K562 (cell line): ENCODE measurements around the gene SAT1. TPM values are rescaled to one million over a fixed set of nuclear protein-coding genes. Genes with fewer than 3 reads are reported as not detected.

ENCODE experiments used
- DACH1 ChIP-seq: fragments of 450-650 bp; IDR thresholded peaks from 2 replicates; pipeline ENCODE4 v1.6.1; 2018; ENCODE audit not compliant: partially characterized antibody
- MIER1 ChIP-seq: fragments of 450-650 bp; IDR thresholded peaks from 2 replicates; pipeline ENCODE4 v1.6.1; 2016; ENCODE audit warnings: antibody characterized with exemption, mild to moderate bottlenecking, low read depth
- MYBL2 ChIP-seq, 2 experiments: fragments of 450-650 bp in 1 of 2; sonication (generic) in 1 of 2; formaldehyde crosslinking in 1 of 2; IDR thresholded peaks; 2 replicates each; pipeline versions ENCODE4 v1.6.1 to v1.8.1; 2017 to 2022; ENCODE audit warnings: borderline replicate concordance in 1 of 2, inconsistent platforms in 1 of 2, low read depth in 1 of 2, mild to moderate bottlenecking in 1 of 2, missing genetic modification reagents in 1 of 2, moderate library complexity in 1 of 2
- SNIP1 ChIP-seq: fragments of 450-650 bp; IDR thresholded peaks from 2 replicates; pipeline ENCODE4 v1.7.1; 2017; ENCODE audit warnings: low read depth, mild to moderate bottlenecking
- ZHX1 ChIP-seq: fragments of 150-350 bp; conservative IDR thresholded peaks from 2 replicates; pipeline ENCODE4 v1.6.1; 2014; ENCODE audit warnings: low read length
- polyA plus RNA-seq, 8 experiments: library from polyadenylated mRNA; depleted of rRNA in 4 of 8; stranded (reverse) in 5 of 8; unstranded in 3 of 8; fragments of >200 nt; fragmentation: Nextera tagmentation in 2 of 8; fragmentation: Illumina TruSeq in 1 of 8; extraction: Ambion mirVana in 2 of 8; extraction: Trizol in 1 of 8; gene quantifications; 2 replicates each; pipeline versions ENCODE4 v1.2.1 to v1.2.3, GENCODE V29; 2011 to 2014; ENCODE audit warnings: inconsistent platforms in 1 of 8, missing spikeins in 1 of 8
- total RNA-seq, 7 experiments: library from RNA; depleted of rRNA in 6 of 7; stranded (reverse); fragments of >200 nt in 6 of 7; fragmentation: Illumina TruSeq in 2 of 7; extraction: Trizol in 2 of 7; gene quantifications; 2 replicates each; pipeline versions ENCODE4 v1.2.1 to v1.2.3, GENCODE V29; 2011 to 2021; ENCODE audit warnings: low replicate concordance in 1 of 7
- TF ChIP-seq, protein P1 (sequence below): IDR thresholded peaks from 2 replicates; pipeline ENCODE4 v1.6.1; 2011; ENCODE audit warnings: borderline replicate concordance, low read depth, mild to moderate bottlenecking, moderate library complexity, low read length; ENCODE audit not compliant: insufficient read depth, poor library complexity, severe bottlenecking

Gene SAT1
- total and polyA plus RNA-seq, 9 of the 15 experiments (the other 6 are each of a cell fraction or from before 2014, with no cell fraction given): 47.4 to 194 (median 74.1) TPM

DNA sequence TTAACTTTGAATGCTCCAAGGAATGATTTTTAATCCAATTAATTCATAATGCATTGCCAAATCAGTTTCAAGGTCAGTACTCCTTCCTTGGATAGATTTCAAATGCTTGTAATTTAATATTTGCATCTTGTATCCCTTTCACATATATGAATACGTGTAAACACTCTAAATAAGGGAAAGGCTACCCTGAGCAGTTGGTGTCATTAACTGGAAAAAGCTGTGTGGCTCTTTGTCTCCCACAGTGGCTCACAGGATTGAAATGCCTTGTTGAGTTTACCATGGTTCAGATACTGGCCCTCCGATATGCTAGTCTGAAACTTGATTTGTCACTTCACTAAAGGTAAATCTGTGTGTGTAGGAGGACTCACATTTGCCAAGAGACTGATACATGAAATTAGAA lies 23.2 kb upstream of the SAT1 start (continued):
- TF ChIP-seq, protein P1, sequence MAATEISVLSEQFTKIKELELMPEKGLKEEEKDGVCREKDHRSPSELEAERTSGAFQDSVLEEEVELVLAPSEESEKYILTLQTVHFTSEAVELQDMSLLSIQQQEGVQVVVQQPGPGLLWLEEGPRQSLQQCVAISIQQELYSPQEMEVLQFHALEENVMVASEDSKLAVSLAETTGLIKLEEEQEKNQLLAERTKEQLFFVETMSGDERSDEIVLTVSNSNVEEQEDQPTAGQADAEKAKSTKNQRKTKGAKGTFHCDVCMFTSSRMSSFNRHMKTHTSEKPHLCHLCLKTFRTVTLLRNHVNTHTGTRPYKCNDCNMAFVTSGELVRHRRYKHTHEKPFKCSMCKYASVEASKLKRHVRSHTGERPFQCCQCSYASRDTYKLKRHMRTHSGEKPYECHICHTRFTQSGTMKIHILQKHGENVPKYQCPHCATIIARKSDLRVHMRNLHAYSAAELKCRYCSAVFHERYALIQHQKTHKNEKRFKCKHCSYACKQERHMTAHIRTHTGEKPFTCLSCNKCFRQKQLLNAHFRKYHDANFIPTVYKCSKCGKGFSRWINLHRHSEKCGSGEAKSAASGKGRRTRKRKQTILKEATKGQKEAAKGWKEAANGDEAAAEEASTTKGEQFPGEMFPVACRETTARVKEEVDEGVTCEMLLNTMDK: no peak
- TF ChIP-seq MYBL2 (IDR thresholded peaks at IDR 0.05; ENCODE audit: low read depth) (no peak), MYBL2 (CRISPR knock-in tag; IDR thresholded peaks at IDR 0.05; ENCODE audit: borderline replicate concordance) (no peak), SNIP1 (no peak), MIER1 (no peak), DACH1 (no peak), ZHX1 (no peak)
